GM12878 (cell line): Measurements from ENCODE around the gene SFXN2. TPM values are rescaled to one million over a fixed set of nuclear protein-coding genes. Genes with fewer than 3 reads are reported as not detected.

Source experiments
- ATAC-seq: fragments of 200-7000 bp; cut with Tn5 transposase; 3 replicates; pipeline ENCODE4 v1.9.1; 2020; ENCODE audit warnings: mild to moderate bottlenecking, moderate library complexity
- BruUV-seq: library from RNA; stranded (reverse); fragments of 400-500 nt; replicated peaks from 2 replicates; lab custom pipeline; 2021; lab: Mats Ljungman, UMichigan
- CTCF ChIA-PET: fragments of 300-600 bp; sonication (Branson Sonifier 250); formaldehyde crosslinking; extraction: SDS; loops from one replicate; lab custom pipeline; 2021; ENCODE audit warnings: inconsistent platforms; lab: Yijun Ruan, JAX
- POLR2A ChIA-PET: fragments of 350-600 bp; formaldehyde crosslinking; extraction: SDS; loops from one replicate; lab custom pipeline; 2021; ENCODE audit warnings: inconsistent platforms; lab: Charles Lee
- RAD21 ChIA-PET: fragments of 300-600 bp; sonication (Branson Sonifier 250); formaldehyde crosslinking; loops from one replicate; lab custom pipeline; 2023; ENCODE audit warnings: antibody characterized with exemption; ENCODE audit not compliant: unreplicated experiment; lab: Charles Lee
- SMC1A ChIA-PET: fragments of 300-600 bp; sonication (Branson Sonifier 250); formaldehyde crosslinking; loops from one replicate; lab custom pipeline; 2023; ENCODE audit not compliant: unreplicated experiment, uncharacterized antibody; lab: Charles Lee
- DNase-seq: peaks from one replicate; pipeline ENCODE4 v3.0.0-alpha.2; 2011; ENCODE audit warnings: low read depth, low spot score
- FAIRE-seq: peaks from 3 replicates; lab custom pipeline; 2011; peaks lifted over from hg19 to GRCh38; lab: Jason Lieb, UNC
- H2AFZ ChIP-seq: 2 replicates; pipeline ENCODE4 v1.6.0; 2011; ENCODE audit warnings: low read depth, low read length, control low read depth; ENCODE audit not compliant: control insufficient read depth
- H3K27ac ChIP-seq: 2 replicates; pipeline ENCODE4 v1.5.1; 2011; ENCODE audit warnings: control low read depth; ENCODE audit not compliant: control insufficient read depth, insufficient read depth
- H3K27me3 ChIP-seq, 2 experiments: replicated peaks in 1 of 2; 2 replicates each; pipeline versions ENCODE4 v1.6.0 to v1.6.1; 2011; ENCODE audit warnings: low read length in 1 of 2; ENCODE audit not compliant: control insufficient read depth in 2 of 2, insufficient read depth in 2 of 2
- H3K36me3 ChIP-seq, 2 experiments: 2 replicates each; pipeline ENCODE4 v1.5.1; 2011; ENCODE audit warnings: low read length in 1 of 2; ENCODE audit not compliant: control insufficient read depth in 2 of 2, insufficient read depth in 2 of 2
- H3K4me1 ChIP-seq: 2 replicates; pipeline ENCODE4 v1.6.1; 2011; ENCODE audit warnings: mild to moderate bottlenecking, low read length, moderate library complexity, mixed read lengths; ENCODE audit not compliant: control insufficient read depth, insufficient read depth
- H3K4me2 ChIP-seq: 2 replicates; pipeline ENCODE4 v1.6.0; 2011; ENCODE audit warnings: control low read depth; ENCODE audit not compliant: control insufficient read depth, insufficient read depth
- H3K4me3 ChIP-seq: fragments of 200-600 bp; sonication (generic); 2 replicates; pipeline ENCODE4 v1.5.1; 2016
- H3K79me2 ChIP-seq: 2 replicates; pipeline ENCODE4 v1.6.0; 2011; ENCODE audit warnings: low read length; ENCODE audit not compliant: control insufficient read depth, insufficient read depth
- H3K9ac ChIP-seq: 2 replicates; pipeline ENCODE4 v1.8.0; 2011; ENCODE audit warnings: low read length, control low read depth, mixed read lengths; ENCODE audit not compliant: control insufficient read depth, insufficient read depth
- H3K9me3 ChIP-seq: replicated peaks from 3 replicates; pipeline ENCODE4 v1.5.1; 2011; ENCODE audit warnings: mild to moderate bottlenecking, low read length; ENCODE audit not compliant: control insufficient read depth, insufficient read depth
- H4K20me1 ChIP-seq: 2 replicates; pipeline ENCODE4 v1.6.0; 2011; ENCODE audit not compliant: control insufficient read depth, insufficient read depth
- CREM ChIP-seq: IDR thresholded peaks from 2 replicates; pipeline ENCODE4 v1.6.1; 2014; ENCODE audit warnings: antibody characterized with exemption, low read depth
- EED ChIP-seq: sonication (generic); IDR thresholded peaks from 2 replicates; pipeline ENCODE4 v1.6.1; 2016; ENCODE audit warnings: antibody characterized with exemption, low read depth
- EGR1 ChIP-seq, 2 experiments: IDR thresholded peaks; 1 replicate in 1 of 2; 2 replicates in 1 of 2; pipeline ENCODE4 v1.6.1; 2011 to 2012; ENCODE audit warnings: low read depth in 2 of 2, low read length in 2 of 2, borderline replicate concordance in 1 of 2, mild to moderate bottlenecking in 1 of 2, moderate library complexity in 1 of 2
- EZH2 ChIP-seq: IDR thresholded peaks from 2 replicates; pipeline ENCODE4 v1.6.1; 2012; ENCODE audit warnings: low read depth, mild to moderate bottlenecking, control low read depth, inconsistent platforms, low read length, borderline replicate concordance; ENCODE audit not compliant: control insufficient read depth
- FOXK2 ChIP-seq: fragments of 450-650 bp; IDR thresholded peaks from 2 replicates; pipeline ENCODE4 v1.6.1; 2017; ENCODE audit warnings: mild to moderate bottlenecking, moderate library complexity
- HDGF ChIP-seq: fragments of 450-650 bp; IDR thresholded peaks from 2 replicates; pipeline ENCODE4 v1.6.1; 2016; ENCODE audit warnings: antibody characterized with exemption
- RUNX3 ChIP-seq: IDR thresholded peaks from 2 replicates; pipeline ENCODE4 v1.6.1; 2012; ENCODE audit warnings: low read length, inconsistent platforms
- SMAD1 ChIP-seq: fragments of 450-650 bp; IDR thresholded peaks from 2 replicates; pipeline ENCODE4 v1.6.1; 2018; ENCODE audit warnings: mild to moderate bottlenecking, low read depth; ENCODE audit not compliant: partially characterized antibody
- WGBS: methylation state at CpG from one replicate; pipeline ENCODE4 v1.1.6; 2016; ENCODE audit warnings: low lambda C conversion rate; ENCODE audit not compliant: insufficient replicate concordance, insufficient coverage; ENCODE audit errors: missing lambda C conversion rate; 5-methylcytosine and 5-hydroxymethylcytosine counted together
- in situ Hi-C: fragments of 300-500 bp; cut with MboI; formaldehyde crosslinking; loops from 9 replicates; pipeline ENCODE4 v1.14.3; 2018; ENCODE audit warnings: mixed read lengths
- intact Hi-C: fragments of 100-400 bp; cut with micrococcal nuclease; formaldehyde crosslinking; loops from one replicate; pipeline ENCODE4 v1.14.2; 2022; ENCODE audit not compliant: unreplicated experiment
- polyA plus RNA-seq, 11 experiments: library from polyadenylated mRNA; depleted of rRNA in 4 of 11; unstranded in 6 of 11; stranded (reverse) in 5 of 11; fragments of >200 nt; fragmentation: Nextera tagmentation in 4 of 11; fragmentation: Illumina TruSeq in 1 of 11; extraction: Ambion mirVana in 4 of 11; extraction: Trizol in 1 of 11; gene quantifications; 1 replicate in 1 of 11; 2 replicates in 10 of 11; pipeline versions ENCODE4 v1.2.1 to v1.2.3, GENCODE V29; 2011 to 2016; ENCODE audit warnings: inconsistent platforms in 2 of 11, missing spikeins in 2 of 11, low read depth in 1 of 11
- total RNA-seq, 4 experiments: library from RNA; depleted of rRNA in 3 of 4; stranded (reverse); fragments of >200 nt in 3 of 4; fragmentation: Illumina TruSeq in 1 of 4; extraction: Trizol in 1 of 4; gene quantifications; 2 replicates each; pipeline versions ENCODE4 v1.2.1 to v1.2.3, GENCODE V29; 2013 to 2021
- TF ChIP-seq, protein P1 (sequence below): fragments of 450-650 bp; IDR thresholded peaks from 2 replicates; pipeline ENCODE4 v1.6.1; 2017; ENCODE audit warnings: mild to moderate bottlenecking, low read depth, inconsistent platforms; ENCODE audit not compliant: poor library complexity, severe bottlenecking
- TF ChIP-seq, protein P2 (sequence below): IDR thresholded peaks from 2 replicates; pipeline ENCODE4 v1.6.1; 2012; ENCODE audit warnings: low read length, inconsistent platforms
- TF ChIP-seq, protein P3 (sequence below), 3 experiments: IDR thresholded peaks in 2 of 3; conservative IDR thresholded peaks in 1 of 3; 2 replicates each; pipeline ENCODE4 v1.5.1; 2011; ENCODE audit warnings: low read depth in 3 of 3, low read length in 3 of 3, mild to moderate bottlenecking in 3 of 3, control low read depth in 2 of 3, moderate library complexity in 2 of 3, inconsistent platforms in 1 of 3, mixed read lengths in 1 of 3; ENCODE audit not compliant: control insufficient read depth in 2 of 3, insufficient read depth in 1 of 3; ENCODE audit errors: extremely low read depth in 1 of 3
- TF ChIP-seq, protein P4 (sequence below): fragments of 150-350 bp; IDR thresholded peaks from 2 replicates; pipeline ENCODE4 v1.6.1; 2016; ENCODE audit warnings: low read depth, low read length

SFXN2 gene
- total and polyA plus RNA-seq, 10 of the 15 experiments (the other 5 are each of a cell fraction or from before 2014, with no cell fraction given): 8.8 to 22.5 (median 18.5) TPM

DNA sequence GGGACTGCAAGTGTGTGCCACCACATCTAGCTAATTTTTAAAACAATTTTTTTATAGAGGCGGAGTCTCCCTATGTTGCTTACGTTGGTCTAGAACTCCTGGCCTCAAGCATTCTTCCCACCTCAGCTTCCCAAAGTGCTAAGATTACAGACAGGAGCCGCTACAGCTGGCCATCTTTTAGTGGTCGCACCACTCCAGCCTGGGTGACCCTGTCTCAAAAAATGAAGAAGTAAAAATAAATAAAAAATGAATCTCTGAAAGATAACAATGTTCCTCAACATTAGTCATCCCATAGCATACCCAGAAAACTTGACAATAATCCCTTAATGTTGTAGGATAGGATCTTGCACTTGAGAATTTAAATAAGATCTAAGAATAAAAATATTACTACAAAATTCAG is 47.5 kb downstream of the SFXN2 start:
- DNase-seq (no peak), ATAC-seq (no peak), FAIRE-seq (no peak)
- ChIA-PET CTCF (interaction anchor here (4.7 kb wide), 1 partner anchor 9 kb away, joined by 32 read pairs; no protein-coding TSS in a partner anchor), POLR2A (no interaction called here), RAD21 (interaction anchor here (1.5 kb wide), 1 partner anchor 42 kb away, joined by 4 read pairs; no protein-coding TSS in a partner anchor), SMC1A (no interaction called here)
- no peak overlapping the region for H3K4me3 ChIP-seq
- intact Hi-C loops (no loop called here), in situ Hi-C loops (no loop called here)
- peaks cover 9% of the 10 kb centered on the region for H3K79me2 ChIP-seq
- no peaks in the 10 kb centered on the region for H4K20me1 ChIP-seq
- 100% methylated on average over 4 of the region's 4 CpGs for WGBS
- no peaks in the 10 kb centered on the region for H3K27me3 ChIP-seq
- no TSS peak for BruUV-seq
- no peak overlapping the region for H3K4me2 ChIP-seq
- H3K4me1 ChIP-seq: peaks cover 8% of the 10 kb centered on the region
- H3K27ac ChIP-seq: no peak overlapping the region
- H3K9ac ChIP-seq: no peak overlapping the region
- no peak overlapping the region for H2AFZ ChIP-seq
- H3K36me3 ChIP-seq: peaks cover 0 to 4% of the 10 kb centered on the region in 2 experiments; a peak in 2 of 4 replicates
- peaks cover 3% of the 10 kb centered on the region; the same call in 2 of the 3 replicates for H3K9me3 ChIP-seq
- TF ChIP-seq, protein P1, sequence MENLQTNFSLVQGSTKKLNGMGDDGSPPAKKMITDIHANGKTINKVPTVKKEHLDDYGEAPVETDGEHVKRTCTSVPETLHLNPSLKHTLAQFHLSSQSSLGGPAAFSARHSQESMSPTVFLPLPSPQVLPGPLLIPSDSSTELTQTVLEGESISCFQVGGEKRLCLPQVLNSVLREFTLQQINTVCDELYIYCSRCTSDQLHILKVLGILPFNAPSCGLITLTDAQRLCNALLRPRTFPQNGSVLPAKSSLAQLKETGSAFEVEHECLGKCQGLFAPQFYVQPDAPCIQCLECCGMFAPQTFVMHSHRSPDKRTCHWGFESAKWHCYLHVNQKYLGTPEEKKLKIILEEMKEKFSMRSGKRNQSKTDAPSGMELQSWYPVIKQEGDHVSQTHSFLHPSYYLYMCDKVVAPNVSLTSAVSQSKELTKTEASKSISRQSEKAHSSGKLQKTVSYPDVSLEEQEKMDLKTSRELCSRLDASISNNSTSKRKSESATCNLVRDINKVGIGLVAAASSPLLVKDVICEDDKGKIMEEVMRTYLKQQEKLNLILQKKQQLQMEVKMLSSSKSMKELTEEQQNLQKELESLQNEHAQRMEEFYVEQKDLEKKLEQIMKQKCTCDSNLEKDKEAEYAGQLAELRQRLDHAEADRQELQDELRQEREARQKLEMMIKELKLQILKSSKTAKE: no peak
- TF ChIP-seq CREM: no peak
- TF ChIP-seq, protein P2, sequence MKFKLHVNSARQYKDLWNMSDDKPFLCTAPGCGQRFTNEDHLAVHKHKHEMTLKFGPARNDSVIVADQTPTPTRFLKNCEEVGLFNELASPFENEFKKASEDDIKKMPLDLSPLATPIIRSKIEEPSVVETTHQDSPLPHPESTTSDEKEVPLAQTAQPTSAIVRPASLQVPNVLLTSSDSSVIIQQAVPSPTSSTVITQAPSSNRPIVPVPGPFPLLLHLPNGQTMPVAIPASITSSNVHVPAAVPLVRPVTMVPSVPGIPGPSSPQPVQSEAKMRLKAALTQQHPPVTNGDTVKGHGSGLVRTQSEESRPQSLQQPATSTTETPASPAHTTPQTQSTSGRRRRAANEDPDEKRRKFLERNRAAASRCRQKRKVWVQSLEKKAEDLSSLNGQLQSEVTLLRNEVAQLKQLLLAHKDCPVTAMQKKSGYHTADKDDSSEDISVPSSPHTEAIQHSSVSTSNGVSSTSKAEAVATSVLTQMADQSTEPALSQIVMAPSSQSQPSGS: no peak
- TF ChIP-seq HDGF: no peak
- TF ChIP-seq RUNX3: no peak
- TF ChIP-seq EGR1 (IDR thresholded peaks at IDR 0.05; ENCODE audit: borderline replicate concordance in 1 of 2, low read depth in 2 of 2, low read length in 2 of 2): no peak
- TF ChIP-seq FOXK2: no peak
- TF ChIP-seq, protein P3, sequence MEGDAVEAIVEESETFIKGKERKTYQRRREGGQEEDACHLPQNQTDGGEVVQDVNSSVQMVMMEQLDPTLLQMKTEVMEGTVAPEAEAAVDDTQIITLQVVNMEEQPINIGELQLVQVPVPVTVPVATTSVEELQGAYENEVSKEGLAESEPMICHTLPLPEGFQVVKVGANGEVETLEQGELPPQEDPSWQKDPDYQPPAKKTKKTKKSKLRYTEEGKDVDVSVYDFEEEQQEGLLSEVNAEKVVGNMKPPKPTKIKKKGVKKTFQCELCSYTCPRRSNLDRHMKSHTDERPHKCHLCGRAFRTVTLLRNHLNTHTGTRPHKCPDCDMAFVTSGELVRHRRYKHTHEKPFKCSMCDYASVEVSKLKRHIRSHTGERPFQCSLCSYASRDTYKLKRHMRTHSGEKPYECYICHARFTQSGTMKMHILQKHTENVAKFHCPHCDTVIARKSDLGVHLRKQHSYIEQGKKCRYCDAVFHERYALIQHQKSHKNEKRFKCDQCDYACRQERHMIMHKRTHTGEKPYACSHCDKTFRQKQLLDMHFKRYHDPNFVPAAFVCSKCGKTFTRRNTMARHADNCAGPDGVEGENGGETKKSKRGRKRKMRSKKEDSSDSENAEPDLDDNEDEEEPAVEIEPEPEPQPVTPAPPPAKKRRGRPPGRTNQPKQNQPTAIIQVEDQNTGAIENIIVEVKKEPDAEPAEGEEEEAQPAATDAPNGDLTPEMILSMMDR (IDR thresholded peaks at IDR 0.05 in 2 of 3, conservative IDR thresholded peaks at IDR 0.05 in 1 of 3; ENCODE audit: control insufficient read depth in 2 of 3, extremely low read depth in 1 of 3, insufficient read depth in 1 of 3, low read depth in 3 of 3, low read length in 3 of 3): no peak
- no peak for TF ChIP-seq EZH2
- no peak for TF ChIP-seq EED
- TF ChIP-seq SMAD1: no peak
- TF ChIP-seq, protein P4, sequence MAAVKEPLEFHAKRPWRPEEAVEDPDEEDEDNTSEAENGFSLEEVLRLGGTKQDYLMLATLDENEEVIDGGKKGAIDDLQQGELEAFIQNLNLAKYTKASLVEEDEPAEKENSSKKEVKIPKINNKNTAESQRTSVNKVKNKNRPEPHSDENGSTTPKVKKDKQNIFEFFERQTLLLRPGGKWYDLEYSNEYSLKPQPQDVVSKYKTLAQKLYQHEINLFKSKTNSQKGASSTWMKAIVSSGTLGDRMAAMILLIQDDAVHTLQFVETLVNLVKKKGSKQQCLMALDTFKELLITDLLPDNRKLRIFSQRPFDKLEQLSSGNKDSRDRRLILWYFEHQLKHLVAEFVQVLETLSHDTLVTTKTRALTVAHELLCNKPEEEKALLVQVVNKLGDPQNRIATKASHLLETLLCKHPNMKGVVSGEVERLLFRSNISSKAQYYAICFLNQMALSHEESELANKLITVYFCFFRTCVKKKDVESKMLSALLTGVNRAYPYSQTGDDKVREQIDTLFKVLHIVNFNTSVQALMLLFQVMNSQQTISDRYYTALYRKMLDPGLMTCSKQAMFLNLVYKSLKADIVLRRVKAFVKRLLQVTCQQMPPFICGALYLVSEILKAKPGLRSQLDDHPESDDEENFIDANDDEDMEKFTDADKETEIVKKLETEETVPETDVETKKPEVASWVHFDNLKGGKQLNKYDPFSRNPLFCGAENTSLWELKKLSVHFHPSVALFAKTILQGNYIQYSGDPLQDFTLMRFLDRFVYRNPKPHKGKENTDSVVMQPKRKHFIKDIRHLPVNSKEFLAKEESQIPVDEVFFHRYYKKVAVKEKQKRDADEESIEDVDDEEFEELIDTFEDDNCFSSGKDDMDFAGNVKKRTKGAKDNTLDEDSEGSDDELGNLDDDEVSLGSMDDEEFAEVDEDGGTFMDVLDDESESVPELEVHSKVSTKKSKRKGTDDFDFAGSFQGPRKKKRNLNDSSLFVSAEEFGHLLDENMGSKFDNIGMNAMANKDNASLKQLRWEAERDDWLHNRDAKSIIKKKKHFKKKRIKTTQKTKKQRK: no peak
